WTC11 (cell line): Measurements from ENCODE around the gene TMEM212.

ENCODE experiments used
- CREB1 ChIP-seq: sonication (generic); formaldehyde crosslinking; IDR thresholded peaks from 2 replicates; pipeline ENCODE4 v1.8.0; 2023; ENCODE audit warnings: mild to moderate bottlenecking, missing genetic modification reagents
- CTCF ChIP-seq: fragments of 200-600 bp; IDR thresholded peaks from 2 replicates; pipeline ENCODE4 v1.8.0; 2022; ENCODE audit warnings: antibody characterized with exemption
- MYBL2 ChIP-seq: sonication (generic); formaldehyde crosslinking; IDR thresholded peaks from 2 replicates; pipeline ENCODE4 v1.8.1; 2023; ENCODE audit warnings: mild to moderate bottlenecking, moderate library complexity, missing genetic modification reagents
- PREB ChIP-seq: sonication (generic); formaldehyde crosslinking; IDR thresholded peaks from 2 replicates; pipeline ENCODE4 v1.8.1; 2022; ENCODE audit warnings: mild to moderate bottlenecking, missing genetic modification reagents, moderate library complexity, borderline replicate concordance
- TF ChIP-seq, protein P1 (sequence below): sonication (generic); formaldehyde crosslinking; IDR thresholded peaks from 2 replicates; pipeline ENCODE4 v1.8.1; 2022; ENCODE audit warnings: low read depth, missing genetic modification reagents, borderline replicate concordance
- TF ChIP-seq, protein P2 (sequence below): sonication (generic); formaldehyde crosslinking; IDR thresholded peaks from 2 replicates; pipeline ENCODE4 v1.8.1; 2023; ENCODE audit warnings: mild to moderate bottlenecking, missing genetic modification reagents

GRCh38 chr3:171883893-171884279, 40.7 kb downstream of the TMEM212 start:
- TF ChIP-seq CREB1 (CRISPR knock-in tag) (no peak), CTCF (no peak), MYBL2 (CRISPR knock-in tag) (no peak), PREB (CRISPR knock-in tag) (no peak)
- TF ChIP-seq, protein P1, sequence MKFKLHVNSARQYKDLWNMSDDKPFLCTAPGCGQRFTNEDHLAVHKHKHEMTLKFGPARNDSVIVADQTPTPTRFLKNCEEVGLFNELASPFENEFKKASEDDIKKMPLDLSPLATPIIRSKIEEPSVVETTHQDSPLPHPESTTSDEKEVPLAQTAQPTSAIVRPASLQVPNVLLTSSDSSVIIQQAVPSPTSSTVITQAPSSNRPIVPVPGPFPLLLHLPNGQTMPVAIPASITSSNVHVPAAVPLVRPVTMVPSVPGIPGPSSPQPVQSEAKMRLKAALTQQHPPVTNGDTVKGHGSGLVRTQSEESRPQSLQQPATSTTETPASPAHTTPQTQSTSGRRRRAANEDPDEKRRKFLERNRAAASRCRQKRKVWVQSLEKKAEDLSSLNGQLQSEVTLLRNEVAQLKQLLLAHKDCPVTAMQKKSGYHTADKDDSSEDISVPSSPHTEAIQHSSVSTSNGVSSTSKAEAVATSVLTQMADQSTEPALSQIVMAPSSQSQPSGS (CRISPR knock-in tag) = no peak
- TF ChIP-seq, protein P2, sequence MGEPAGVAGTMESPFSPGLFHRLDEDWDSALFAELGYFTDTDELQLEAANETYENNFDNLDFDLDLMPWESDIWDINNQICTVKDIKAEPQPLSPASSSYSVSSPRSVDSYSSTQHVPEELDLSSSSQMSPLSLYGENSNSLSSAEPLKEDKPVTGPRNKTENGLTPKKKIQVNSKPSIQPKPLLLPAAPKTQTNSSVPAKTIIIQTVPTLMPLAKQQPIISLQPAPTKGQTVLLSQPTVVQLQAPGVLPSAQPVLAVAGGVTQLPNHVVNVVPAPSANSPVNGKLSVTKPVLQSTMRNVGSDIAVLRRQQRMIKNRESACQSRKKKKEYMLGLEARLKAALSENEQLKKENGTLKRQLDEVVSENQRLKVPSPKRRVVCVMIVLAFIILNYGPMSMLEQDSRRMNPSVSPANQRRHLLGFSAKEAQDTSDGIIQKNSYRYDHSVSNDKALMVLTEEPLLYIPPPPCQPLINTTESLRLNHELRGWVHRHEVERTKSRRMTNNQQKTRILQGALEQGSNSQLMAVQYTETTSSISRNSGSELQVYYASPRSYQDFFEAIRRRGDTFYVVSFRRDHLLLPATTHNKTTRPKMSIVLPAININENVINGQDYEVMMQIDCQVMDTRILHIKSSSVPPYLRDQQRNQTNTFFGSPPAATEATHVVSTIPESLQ (CRISPR knock-in tag) = no peak
